Measurements from ENCODE around the gene SMYD1.

SMYD1 gene

DNA sequence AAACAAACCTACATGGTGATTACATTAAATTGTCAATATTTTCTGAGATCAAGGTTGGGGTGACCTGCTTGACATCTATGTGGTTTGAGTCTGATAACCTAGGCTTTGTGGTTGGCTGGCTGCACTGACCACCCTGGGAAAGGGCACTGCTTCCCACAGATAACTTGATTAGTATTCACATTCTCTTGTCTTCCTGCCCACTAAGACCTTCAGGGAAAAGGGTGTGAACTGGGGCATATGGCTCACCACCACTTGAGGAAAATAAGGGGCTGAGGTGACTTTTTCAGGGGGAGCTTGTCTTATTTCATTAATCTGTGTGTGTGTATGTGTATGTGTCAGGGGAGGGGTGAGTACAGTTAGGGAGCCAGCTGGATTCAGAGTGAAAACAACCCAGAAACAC lies 1.5 kb downstream of the SMYD1 start:
- no peaks in the 10 kb centered on the region for H3K4me1 Mint-ChIP-seq
- no peaks in the 10 kb centered on the region for H3K36me3 Mint-ChIP-seq

GRCh38 chr2:88070055-88070454 lies 2.4 kb downstream of the SMYD1 start:
- Mint-ChIP-seq H3K27me3 (no peaks in the 10 kb centered on the region), H3K4me1 (no peaks in the 10 kb centered on the region), H3K27ac (no peak overlapping the region), H3K4me3 (no peak overlapping the region), H3K9me3 (peaks cover 6% of the 10 kb centered on the region), H3K36me3 (no peaks in the 10 kb centered on the region)
- no peak for ATAC-seq

More for the DNA sequence above, 1.5 kb downstream of the SMYD1 start:
- Mint-ChIP-seq H3K27ac (no peak overlapping the region), H3K4me3 (no peak overlapping the region), H3K9me3 (peaks cover 5% of the 10 kb centered on the region), H3K27me3 (no peaks in the 10 kb centered on the region)
- no peak for ATAC-seq

DNA sequence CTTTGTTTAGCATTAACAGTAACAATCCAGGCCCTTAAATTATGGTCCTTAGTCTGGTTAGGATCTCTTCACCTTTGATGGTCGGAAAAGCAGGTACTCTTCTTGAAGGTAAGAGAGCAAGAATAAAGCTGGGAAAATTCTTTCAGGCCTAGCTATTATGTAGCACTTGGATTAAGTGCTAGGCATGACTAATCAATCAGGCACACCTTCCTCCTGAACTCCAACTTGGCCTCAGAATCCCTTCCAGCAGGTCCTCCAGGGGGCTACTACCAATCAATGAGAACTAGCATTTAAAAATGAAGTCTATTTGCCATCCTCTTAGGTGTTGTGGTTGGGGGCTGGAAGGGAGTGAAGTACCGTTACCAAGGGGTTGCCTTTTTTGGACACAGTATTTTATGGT lies 3.7 kb downstream of the SMYD1 start:
- peaks cover 6% of the 10 kb centered on the region for H3K9me3 Mint-ChIP-seq
- H3K4me1 Mint-ChIP-seq: no peaks in the 10 kb centered on the region
- no peaks in the 10 kb centered on the region for H3K27me3 Mint-ChIP-seq
- ATAC-seq: no peak
- no peak overlapping the region for H3K4me3 Mint-ChIP-seq
- no peak overlapping the region for H3K27ac Mint-ChIP-seq
- H3K36me3 Mint-ChIP-seq: no peaks in the 10 kb centered on the region

DNA sequence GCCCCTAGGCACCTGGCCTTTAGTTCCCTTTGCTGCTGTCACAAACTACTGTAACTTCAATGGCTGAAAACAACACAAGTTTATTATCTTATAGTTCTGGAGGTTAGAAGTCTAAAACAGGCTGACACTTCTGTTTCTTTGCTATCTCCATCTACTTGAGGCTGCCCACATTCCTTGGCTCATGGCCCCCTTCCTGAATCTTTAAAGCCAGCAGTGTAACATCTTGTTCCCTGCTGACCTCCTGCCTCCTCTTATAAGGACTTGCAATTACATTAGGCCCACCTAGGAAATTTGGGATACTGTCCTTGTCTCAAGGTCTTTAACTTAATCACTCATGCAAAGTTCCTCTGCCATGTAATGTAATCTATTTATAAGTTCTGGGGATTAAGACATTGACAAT lies 6.5 kb downstream of the SMYD1 start:
- no peaks in the 10 kb centered on the region for H3K27me3 Mint-ChIP-seq
- no peak overlapping the region for H3K27ac Mint-ChIP-seq
- H3K9me3 Mint-ChIP-seq: peaks cover 6% of the 10 kb centered on the region
- no peaks in the 10 kb centered on the region for H3K4me1 Mint-ChIP-seq
- no peak overlapping the region for H3K4me3 Mint-ChIP-seq
- no peak for ATAC-seq
- H3K36me3 Mint-ChIP-seq: no peaks in the 10 kb centered on the region

DNA sequence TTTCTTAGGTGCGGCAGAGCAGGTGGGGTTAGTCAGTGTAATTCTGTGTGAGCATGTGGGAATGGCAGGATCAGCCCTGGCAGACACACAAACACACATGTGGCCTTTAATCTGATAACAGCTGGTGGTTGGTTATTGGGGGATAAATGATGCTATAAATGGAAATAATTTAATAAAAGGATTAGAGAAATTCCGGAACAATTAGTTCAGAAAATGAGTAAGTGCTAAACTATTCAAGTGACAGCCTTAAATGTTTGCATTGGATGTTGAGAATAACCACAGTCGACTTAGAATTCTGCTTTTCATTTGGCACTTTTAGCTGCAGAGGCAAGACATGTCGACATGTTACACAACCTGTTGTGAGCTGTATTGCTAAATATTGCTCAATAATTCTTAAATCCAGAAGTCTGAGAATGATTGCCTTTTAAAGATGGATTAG lies 7.2 kb downstream of the SMYD1 start:
- no peaks in the 10 kb centered on the region for H3K36me3 Mint-ChIP-seq
- no peak overlapping the region for H3K4me3 Mint-ChIP-seq
- H3K27me3 Mint-ChIP-seq: no peaks in the 10 kb centered on the region
- H3K27ac Mint-ChIP-seq: no peak overlapping the region
- no peak for ATAC-seq
- H3K9me3 Mint-ChIP-seq: peaks cover 6% of the 10 kb centered on the region
- H3K4me1 Mint-ChIP-seq: no peaks in the 10 kb centered on the region

- no peak for ATAC-seq
- Mint-ChIP-seq H3K9me3 (peaks cover 6% of the 10 kb centered on the region), H3K4me3 (no peak overlapping the region), H3K36me3 (no peaks in the 10 kb centered on the region), H3K27ac (no peak overlapping the region), H3K27me3 (no peaks in the 10 kb centered on the region), H3K4me1 (no peaks in the 10 kb centered on the region)
These were observed 9.5 kb downstream of the SMYD1 start for GRCh38 chr2:88077080-88077479.

DNA sequence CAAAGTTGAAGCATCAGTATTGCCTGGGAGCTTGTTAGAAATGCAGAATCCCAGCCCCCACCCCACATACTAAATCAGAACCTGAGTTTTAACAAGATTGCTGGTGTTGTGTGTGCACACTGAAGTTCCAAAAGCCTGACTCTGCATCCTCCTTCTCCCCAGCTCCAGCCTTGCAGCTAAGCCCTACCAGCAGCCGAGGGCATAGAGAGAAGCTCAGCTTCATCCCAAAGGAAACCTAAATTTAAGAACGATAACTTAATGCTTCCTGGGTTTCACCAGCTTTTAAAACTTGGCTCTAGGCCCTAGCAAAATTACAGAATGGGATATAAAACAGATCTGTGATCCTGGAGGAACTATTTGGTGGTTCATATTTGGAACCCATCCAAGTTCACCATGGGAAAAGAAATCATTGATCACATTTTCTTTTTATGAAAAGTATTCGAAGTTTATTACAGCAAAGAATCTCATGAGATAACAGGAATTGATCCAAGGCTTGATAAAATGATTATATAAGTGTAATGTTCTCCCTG lies 11.1 kb downstream of the SMYD1 start:
- Mint-ChIP-seq H3K9me3 (peaks cover 6% of the 10 kb centered on the region), H3K27me3 (peaks cover 9% of the 10 kb centered on the region), H3K4me1 (no peaks in the 10 kb centered on the region), H3K4me3 (no peak overlapping the region), H3K27ac (no peak overlapping the region), H3K36me3 (no peaks in the 10 kb centered on the region)
- ATAC-seq: no peak

GRCh38 chr2:88080545-88080944 lies 12.9 kb downstream of the SMYD1 start:
- Mint-ChIP-seq H3K4me3 (no peak overlapping the region), H3K9me3 (no peaks in the 10 kb centered on the region), H3K4me1 (no peaks in the 10 kb centered on the region), H3K36me3 (no peaks in the 10 kb centered on the region), H3K27ac (no peak overlapping the region), H3K27me3 (peaks cover 9% of the 10 kb centered on the region)
- ATAC-seq: no peak

DNA sequence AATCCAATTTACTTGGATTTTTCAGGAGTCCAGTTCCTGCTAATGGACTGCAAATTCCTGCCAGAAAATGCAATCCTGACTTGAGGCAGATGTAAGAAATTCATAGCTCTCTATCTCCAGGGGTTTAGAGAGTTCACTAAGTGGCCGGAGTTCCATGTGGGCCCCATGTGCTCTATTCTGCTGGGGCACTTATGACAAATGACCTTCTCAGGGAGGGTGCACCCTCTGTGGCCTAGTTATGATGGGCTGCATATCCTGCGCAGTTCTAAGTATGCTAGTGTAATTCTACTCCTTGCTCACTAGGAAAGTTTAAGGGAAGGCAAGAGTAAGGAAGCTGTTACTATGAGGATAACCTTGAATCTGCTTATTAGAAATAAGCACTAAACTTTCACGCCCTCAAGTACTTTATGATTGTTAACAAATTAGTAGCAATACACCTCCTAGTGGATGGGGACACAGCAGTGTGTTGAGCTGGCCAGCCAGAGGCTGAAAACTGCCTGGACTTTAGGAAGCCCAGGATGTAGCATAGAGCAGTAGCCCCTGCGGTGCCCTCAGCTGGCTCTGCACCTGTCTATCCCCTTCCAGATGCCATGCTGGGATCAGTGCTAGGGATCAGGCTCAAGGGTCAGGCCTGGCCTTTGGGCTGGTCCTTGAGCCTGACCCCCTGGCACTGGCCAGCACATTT lies 14.4 kb downstream of the SMYD1 start:
- H3K9me3 Mint-ChIP-seq: no peaks in the 10 kb centered on the region
- H3K4me3 Mint-ChIP-seq: no peak overlapping the region
- H3K4me1 Mint-ChIP-seq: no peaks in the 10 kb centered on the region
- no peak overlapping the region for H3K27ac Mint-ChIP-seq
- ATAC-seq: no peak
- H3K27me3 Mint-ChIP-seq: peaks cover 9% of the 10 kb centered on the region
- H3K36me3 Mint-ChIP-seq: no peaks in the 10 kb centered on the region

DNA sequence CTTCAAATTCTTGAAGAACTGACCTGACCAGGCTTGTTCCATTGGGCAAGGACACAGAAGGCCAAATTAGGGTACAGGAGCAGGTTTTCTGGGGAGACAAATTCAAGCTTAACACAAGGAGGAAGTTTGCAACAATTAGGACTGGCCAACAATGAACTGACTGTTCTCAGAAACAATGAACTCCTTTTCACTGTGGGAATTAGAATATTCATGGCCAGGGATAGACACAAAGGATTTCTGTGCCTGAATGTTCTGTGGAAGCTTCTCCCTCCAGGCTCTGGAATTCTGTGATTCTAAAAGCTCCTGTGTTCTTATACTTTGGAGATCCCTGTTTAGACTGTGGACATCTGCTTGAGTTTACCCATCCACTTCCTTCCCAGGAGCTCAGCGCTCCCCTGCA lies 15.2 kb downstream of the SMYD1 start:
- H3K27me3 Mint-ChIP-seq: peaks cover 9% of the 10 kb centered on the region
- H3K9me3 Mint-ChIP-seq: no peaks in the 10 kb centered on the region
- no peak overlapping the region for H3K4me3 Mint-ChIP-seq
- no peaks in the 10 kb centered on the region for H3K36me3 Mint-ChIP-seq
- no peaks in the 10 kb centered on the region for H3K4me1 Mint-ChIP-seq
- no peak overlapping the region for H3K27ac Mint-ChIP-seq
- no peak for ATAC-seq

- Mint-ChIP-seq H3K36me3 (no peaks in the 10 kb centered on the region), H3K27me3 (peaks cover 9% of the 10 kb centered on the region), H3K4me1 (peaks cover under 1% of the 10 kb centered on the region), H3K4me3 (no peak overlapping the region), H3K9me3 (no peaks in the 10 kb centered on the region), H3K27ac (no peak overlapping the region)
- no peak for ATAC-seq
These were observed 17.5 kb downstream of the SMYD1 start for GRCh38 chr2:88085099-88085498.

- Mint-ChIP-seq H3K9me3 (no peaks in the 10 kb centered on the region), H3K27ac (no peak overlapping the region), H3K4me1 (peaks cover 6% of the 10 kb centered on the region), H3K27me3 (peaks cover 9% of the 10 kb centered on the region), H3K36me3 (no peaks in the 10 kb centered on the region), H3K4me3 (no peak overlapping the region)
- ATAC-seq: no peak
These were observed 18.0 kb downstream of the SMYD1 start for GRCh38 chr2:88085602-88086001.

GRCh38 chr2:88086401-88086800 lies 18.8 kb downstream of the SMYD1 start:
- Mint-ChIP-seq H3K27me3 (peaks cover 9% of the 10 kb centered on the region), H3K4me3 (no peak overlapping the region), H3K36me3 (no peaks in the 10 kb centered on the region), H3K27ac (no peak overlapping the region), H3K9me3 (no peaks in the 10 kb centered on the region), H3K4me1 (peaks cover 14% of the 10 kb centered on the region)
- ATAC-seq: no peak

GRCh38 chr2:88087073-88087472 lies 19.4 kb downstream of the SMYD1 start:
- Mint-ChIP-seq H3K27me3 (peaks cover 9% of the 10 kb centered on the region), H3K36me3 (no peaks in the 10 kb centered on the region), H3K9me3 (no peaks in the 10 kb centered on the region), H3K4me1 (peaks cover 16% of the 10 kb centered on the region), H3K4me3 (no peak overlapping the region), H3K27ac (no peak overlapping the region)
- no peak for ATAC-seq

DNA sequence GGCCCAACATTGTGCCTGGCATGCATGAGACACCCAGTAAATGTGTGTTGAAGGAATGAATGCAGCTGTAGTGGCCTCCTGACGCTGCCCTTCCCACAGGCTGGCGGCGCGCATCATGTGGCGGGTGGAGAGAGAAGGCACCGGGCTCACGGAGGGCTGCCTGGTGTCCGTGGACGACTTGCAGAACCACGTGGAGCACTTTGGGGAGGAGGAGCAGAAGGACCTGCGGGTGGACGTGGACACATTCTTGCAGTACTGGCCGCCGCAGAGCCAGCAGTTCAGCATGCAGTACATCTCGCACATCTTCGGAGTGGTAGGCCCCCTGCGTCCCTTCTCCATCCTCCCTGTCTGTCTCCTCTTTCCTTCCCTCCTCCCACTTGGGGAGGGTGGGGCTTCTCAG lies 20.1 kb downstream of the SMYD1 start:
- Mint-ChIP-seq H3K9me3 (no peaks in the 10 kb centered on the region), H3K4me1 (peaks cover 16% of the 10 kb centered on the region), H3K27me3 (peaks cover 9% of the 10 kb centered on the region), H3K4me3 (no peak overlapping the region), H3K36me3 (no peaks in the 10 kb centered on the region), H3K27ac (no peak overlapping the region)
- no peak for ATAC-seq

DNA sequence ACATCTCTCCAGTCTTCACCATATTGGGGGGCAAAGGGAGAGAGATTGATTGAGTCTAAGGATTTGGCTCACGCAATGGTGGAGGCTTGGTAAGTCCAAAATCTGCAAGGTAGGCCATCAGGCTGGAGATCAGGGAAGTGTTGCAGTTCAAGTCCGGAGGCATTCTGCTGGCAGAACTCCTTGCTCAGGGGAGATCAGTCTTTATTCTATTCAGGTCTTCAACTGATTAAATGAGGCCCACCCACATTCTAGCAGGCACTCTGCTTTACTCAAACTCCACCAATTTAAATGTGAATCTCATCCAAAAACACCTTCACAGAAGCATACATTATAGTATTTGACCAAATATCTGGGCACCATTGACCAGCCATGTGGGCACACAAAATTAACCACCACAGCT lies 21.4 kb downstream of the SMYD1 start:
- no peak for ATAC-seq
- Mint-ChIP-seq H3K4me1 (peaks cover 16% of the 10 kb centered on the region), H3K9me3 (no peaks in the 10 kb centered on the region), H3K27me3 (no peaks in the 10 kb centered on the region), H3K36me3 (no peaks in the 10 kb centered on the region), H3K4me3 (no peak overlapping the region), H3K27ac (no peak overlapping the region)
